ENCODE data around the gene ZCCHC24. TPM values are rescaled to one million over a fixed set of nuclear protein-coding genes. Genes with fewer than 3 reads are reported as not detected.

ZCCHC24 gene
- total RNA-seq, 2 experiments from 2014 or later = 0.98 to 2.2 TPM

DNA sequence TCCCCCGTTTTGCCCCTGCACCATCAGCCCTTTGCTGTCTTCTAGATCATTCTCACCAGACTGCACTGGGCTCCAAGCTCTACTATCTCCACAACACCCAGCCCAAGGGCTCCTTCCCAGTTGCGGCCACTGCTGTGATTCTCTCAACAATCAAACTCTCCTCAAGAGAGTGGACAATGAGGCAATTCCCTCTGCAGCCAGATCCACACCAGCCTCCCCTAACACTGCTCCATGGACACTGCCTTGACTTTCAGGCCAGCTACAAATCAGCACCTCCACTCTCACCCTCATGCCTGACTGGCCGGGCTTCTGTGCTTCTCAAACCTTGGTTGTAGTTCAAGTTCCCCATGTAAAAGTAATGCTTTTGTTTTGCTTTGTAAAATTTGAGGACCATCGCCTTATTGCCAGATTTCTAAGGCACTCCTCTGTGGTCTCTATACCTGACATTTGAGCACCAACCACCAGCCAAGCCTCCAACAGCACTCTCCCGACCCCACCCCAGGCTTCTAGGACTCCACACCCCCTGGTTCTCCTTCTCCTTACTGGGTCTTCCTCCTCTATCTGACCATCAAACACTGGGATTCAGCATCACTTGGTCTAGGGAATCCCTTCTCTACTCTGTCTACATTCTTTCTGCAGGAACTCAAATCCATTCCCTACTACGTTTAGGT lies 52.8 kb downstream of the ZCCHC24 start:
- no peak overlapping the region for H2AFZ ChIP-seq (ENCODE audit: low read length)
- no peaks in the 10 kb centered on the region for H3K79me2 ChIP-seq (ENCODE audit: insufficient read depth, low read depth, low read length)
- no peaks in the 10 kb centered on the region for H3K9me3 ChIP-seq (ENCODE audit: low read length)
- no TSS peak for BruUV-seq (replicated peaks)
- peaks cover 7% of the 10 kb centered on the region for H3K4me1 ChIP-seq (ENCODE audit: insufficient read depth, low read length, poor library complexity, severe bottlenecking)
- no peaks in the 10 kb centered on the region for H3K36me3 ChIP-seq (ENCODE audit: insufficient read depth, low read length)
- CTCF ChIA-PET (ENCODE audit: unreplicated experiment) = no interaction called here
- intact Hi-C loops (cut with micrococcal nuclease; ENCODE audit: unreplicated experiment) = no loop called here
- H3K4me2 ChIP-seq (ENCODE audit: low read length) = no peak overlapping the region
- TF ChIP-seq, protein P1, sequence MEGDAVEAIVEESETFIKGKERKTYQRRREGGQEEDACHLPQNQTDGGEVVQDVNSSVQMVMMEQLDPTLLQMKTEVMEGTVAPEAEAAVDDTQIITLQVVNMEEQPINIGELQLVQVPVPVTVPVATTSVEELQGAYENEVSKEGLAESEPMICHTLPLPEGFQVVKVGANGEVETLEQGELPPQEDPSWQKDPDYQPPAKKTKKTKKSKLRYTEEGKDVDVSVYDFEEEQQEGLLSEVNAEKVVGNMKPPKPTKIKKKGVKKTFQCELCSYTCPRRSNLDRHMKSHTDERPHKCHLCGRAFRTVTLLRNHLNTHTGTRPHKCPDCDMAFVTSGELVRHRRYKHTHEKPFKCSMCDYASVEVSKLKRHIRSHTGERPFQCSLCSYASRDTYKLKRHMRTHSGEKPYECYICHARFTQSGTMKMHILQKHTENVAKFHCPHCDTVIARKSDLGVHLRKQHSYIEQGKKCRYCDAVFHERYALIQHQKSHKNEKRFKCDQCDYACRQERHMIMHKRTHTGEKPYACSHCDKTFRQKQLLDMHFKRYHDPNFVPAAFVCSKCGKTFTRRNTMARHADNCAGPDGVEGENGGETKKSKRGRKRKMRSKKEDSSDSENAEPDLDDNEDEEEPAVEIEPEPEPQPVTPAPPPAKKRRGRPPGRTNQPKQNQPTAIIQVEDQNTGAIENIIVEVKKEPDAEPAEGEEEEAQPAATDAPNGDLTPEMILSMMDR (conservative IDR thresholded peaks at IDR 0.05; ENCODE audit: low read length) = no peak
- TF ChIP-seq EZH2phosphoT487 (IDR thresholded peaks at IDR 0.05; ENCODE audit: borderline replicate concordance, low read depth, low read length) = no peak
- H3K9me2 ChIP-seq (ENCODE audit: insufficient read depth, low read length) = no peaks in the 10 kb centered on the region
- no peak overlapping the region for H3K4me3 ChIP-seq (ENCODE audit: low read depth, low read length, poor library complexity, severe bottlenecking)
- DNase-seq (ENCODE audit: low spot score) = no peak
- POLR2A ChIA-PET = no interaction called here
- H3K27ac ChIP-seq (ENCODE audit: low read depth, low read length, poor library complexity, severe bottlenecking) = no peak overlapping the region
- no peaks in the 10 kb centered on the region for H4K20me1 ChIP-seq (ENCODE audit: insufficient read depth, low read length)

- H3K9me3 ChIP-seq (ENCODE audit: low read length) = no peaks in the 10 kb centered on the region
- no peaks in the 10 kb centered on the region for H3K79me2 ChIP-seq (ENCODE audit: insufficient read depth, low read depth, low read length)
- intact Hi-C loops (cut with micrococcal nuclease; ENCODE audit: unreplicated experiment) = no loop called here
- H2AFZ ChIP-seq (ENCODE audit: low read length) = no peak overlapping the region
- no peak for DNase-seq (ENCODE audit: low spot score)
- CTCF ChIA-PET (ENCODE audit: unreplicated experiment) = no interaction called here
- TF ChIP-seq, protein P1 (conservative IDR thresholded peaks at IDR 0.05; ENCODE audit: low read length) = no peak
- TF ChIP-seq EZH2phosphoT487 (IDR thresholded peaks at IDR 0.05; ENCODE audit: borderline replicate concordance, low read depth, low read length) = no peak
- peaks cover 7% of the 10 kb centered on the region for H3K4me1 ChIP-seq (ENCODE audit: insufficient read depth, low read length, poor library complexity, severe bottlenecking)
- no peak overlapping the region for H3K27ac ChIP-seq (ENCODE audit: low read depth, low read length, poor library complexity, severe bottlenecking)
- no peaks in the 10 kb centered on the region for H4K20me1 ChIP-seq (ENCODE audit: insufficient read depth, low read length)
- no peak overlapping the region for H3K4me2 ChIP-seq (ENCODE audit: low read length)
- no peak overlapping the region for H3K4me3 ChIP-seq (ENCODE audit: low read depth, low read length, poor library complexity, severe bottlenecking)
- POLR2A ChIA-PET = no interaction called here
- no peaks in the 10 kb centered on the region for H3K9me2 ChIP-seq (ENCODE audit: insufficient read depth, low read length)
- BruUV-seq (replicated peaks) = no TSS peak
- no peaks in the 10 kb centered on the region for H3K36me3 ChIP-seq (ENCODE audit: insufficient read depth, low read length)
Measured at GRCh38 chr10:79392020-79392398, 53.4 kb downstream of the ZCCHC24 start.

DNA sequence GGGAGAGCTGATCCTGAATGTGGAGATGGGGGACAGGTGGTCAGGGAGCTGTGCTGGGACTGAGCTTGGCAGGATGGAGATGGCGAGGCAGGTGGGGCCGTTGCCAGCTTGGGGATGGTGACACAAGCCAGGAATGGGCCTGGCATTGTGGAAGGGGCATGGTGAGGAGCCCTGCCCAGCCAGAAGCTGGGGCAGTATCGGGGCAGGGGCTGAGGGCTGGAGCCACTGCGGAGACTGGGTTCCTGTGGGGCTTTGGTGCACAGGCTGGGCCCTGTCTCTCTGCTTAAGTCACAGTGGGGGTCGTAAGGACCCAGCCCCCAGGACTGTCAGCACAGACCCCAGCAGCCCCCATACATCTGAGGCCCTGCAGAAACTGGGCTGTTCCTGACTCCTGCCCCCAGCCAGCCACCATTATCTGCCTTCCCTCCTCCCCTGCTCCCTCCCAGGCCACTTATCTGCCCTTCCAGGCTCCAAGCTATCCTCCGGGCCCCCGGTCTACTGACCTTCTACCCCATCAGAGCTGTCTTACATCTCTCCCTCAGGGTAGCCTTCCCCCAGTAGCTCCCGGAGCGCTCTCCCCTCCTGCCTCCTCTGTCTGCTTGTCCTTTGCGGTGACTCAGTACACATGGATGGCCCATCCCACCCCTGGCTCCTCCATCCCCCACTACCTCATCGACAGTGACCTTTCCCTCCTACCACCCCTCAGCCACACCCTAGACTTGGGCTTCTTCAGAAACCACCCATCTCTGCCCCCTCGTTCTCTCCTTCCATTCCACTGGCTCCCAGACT lies 54.0 kb downstream of the ZCCHC24 start:
- no peak for DNase-seq (ENCODE audit: low spot score)
- ChIA-PET CTCF (ENCODE audit: unreplicated experiment) (no interaction called here), POLR2A (interaction anchor here (0.6 kb wide), 1 partner anchor 25 kb away, joined by 3 read pairs; no protein-coding TSS in a partner anchor)
- no peak for TF ChIP-seq EZH2phosphoT487 (IDR thresholded peaks at IDR 0.05; ENCODE audit: borderline replicate concordance, low read depth, low read length)
- TF ChIP-seq, protein P1 (conservative IDR thresholded peaks at IDR 0.05; ENCODE audit: low read length) = no peak
- Histone ChIP-seq H4K20me1 (ENCODE audit: insufficient read depth, low read length) (no peaks in the 10 kb centered on the region), H3K36me3 (ENCODE audit: insufficient read depth, low read length) (no peaks in the 10 kb centered on the region), H3K27ac (ENCODE audit: low read depth, low read length, poor library complexity, severe bottlenecking) (no peak overlapping the region), H3K9me3 (ENCODE audit: low read length) (no peaks in the 10 kb centered on the region), H3K4me3 (ENCODE audit: low read depth, low read length, poor library complexity, severe bottlenecking) (no peak overlapping the region), H3K4me1 (ENCODE audit: insufficient read depth, low read length, poor library complexity, severe bottlenecking) (peaks cover 7% of the 10 kb centered on the region), H2AFZ (ENCODE audit: low read length) (no peak overlapping the region), H3K4me2 (ENCODE audit: low read length) (no peak overlapping the region), H3K9me2 (ENCODE audit: insufficient read depth, low read length) (no peaks in the 10 kb centered on the region), H3K79me2 (ENCODE audit: insufficient read depth, low read depth, low read length) (no peaks in the 10 kb centered on the region)
- BruUV-seq (replicated peaks) = no TSS peak
- intact Hi-C loops (cut with micrococcal nuclease; ENCODE audit: unreplicated experiment) = no loop called here

Data from OCI-LY7 (cell line).